ENCODE data around the gene MOB2.

- TF ChIP-seq CTCF (IDR thresholded peaks at IDR 0.05) = no peak
- TF ChIP-seq POLR2A (IDR thresholded peaks at IDR 0.05) = no peak
Observed at GRCh38 chr11:1445741-1446445, 40.7 kb downstream of the MOB2 start.
